HG03520 (cell line): Measurements from ENCODE around the gene ABHD5.

ENCODE experiments used
- ATAC-seq: cut with Tn5 transposase; IDR thresholded peaks from one replicate; pipeline ENCODE4 v1.9.1; 2021; ENCODE audit warnings: mild to moderate bottlenecking, moderate library complexity; ENCODE audit not compliant: unreplicated experiment

Gene ABHD5

DNA sequence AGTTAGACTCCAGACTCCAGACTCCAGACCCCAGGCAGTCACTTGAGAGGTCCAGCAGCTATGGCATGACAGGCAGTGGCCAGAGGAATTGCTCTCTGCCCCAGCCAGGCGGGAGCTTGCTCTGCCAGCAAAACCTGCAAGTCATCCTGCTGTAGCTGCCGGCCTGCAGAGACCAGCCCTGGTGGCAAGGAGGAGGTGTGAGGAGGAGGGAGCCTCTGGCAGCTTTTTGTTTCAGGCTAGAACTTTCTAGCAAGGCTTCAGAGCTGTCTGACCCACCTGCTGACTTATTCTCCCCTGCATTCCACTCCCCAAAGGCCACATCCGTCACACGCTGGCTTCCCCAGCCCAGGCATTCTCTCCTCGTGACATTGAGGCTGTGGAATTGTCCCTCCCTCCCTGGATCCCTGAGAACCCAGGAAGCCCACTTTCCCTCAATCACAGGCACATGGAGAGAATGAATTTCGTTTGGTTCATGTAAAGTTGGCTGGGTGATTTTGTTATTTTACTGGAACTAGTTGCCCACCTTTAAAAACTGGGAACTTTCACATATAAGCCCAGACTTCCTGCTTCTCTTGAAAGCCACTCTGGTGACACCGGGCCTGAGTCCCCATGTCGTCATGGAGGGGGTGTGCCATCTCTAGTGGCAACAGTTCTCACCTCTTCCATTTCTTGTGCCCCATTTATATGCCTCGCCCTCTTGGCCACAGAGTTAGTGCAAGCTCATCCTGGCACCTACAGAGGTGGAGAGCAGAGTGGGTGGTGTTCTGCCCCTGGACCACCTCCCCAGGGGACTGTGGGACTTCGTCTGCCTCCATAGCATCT is 82.7 kb downstream of the ABHD5 start:
- no peak for ATAC-seq

DNA sequence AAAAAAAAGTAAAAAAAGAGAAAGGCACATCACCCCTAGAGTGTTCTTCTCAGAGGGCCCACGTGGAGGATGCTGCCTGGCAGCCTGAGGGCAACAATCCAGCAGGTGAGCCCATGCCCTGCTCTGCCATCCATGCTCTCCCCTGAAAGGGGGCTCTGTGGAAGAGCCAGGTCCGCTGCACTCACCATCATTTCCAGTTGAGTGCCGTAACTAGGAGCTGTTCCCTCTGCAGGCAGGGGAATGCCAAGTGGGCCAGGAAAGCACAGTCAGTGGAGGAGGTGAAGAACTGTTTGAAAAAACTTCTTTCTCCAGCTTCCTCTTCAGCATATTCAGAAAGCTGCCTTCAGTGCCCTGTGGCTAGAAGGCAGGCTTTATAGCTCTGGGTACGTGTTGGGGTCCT is 84.1 kb downstream of the ABHD5 start:
- no peak for ATAC-seq

- ATAC-seq = no peak
Observed at GRCh38 chr3:43776101-43776500, 85.4 kb downstream of the ABHD5 start.

DNA sequence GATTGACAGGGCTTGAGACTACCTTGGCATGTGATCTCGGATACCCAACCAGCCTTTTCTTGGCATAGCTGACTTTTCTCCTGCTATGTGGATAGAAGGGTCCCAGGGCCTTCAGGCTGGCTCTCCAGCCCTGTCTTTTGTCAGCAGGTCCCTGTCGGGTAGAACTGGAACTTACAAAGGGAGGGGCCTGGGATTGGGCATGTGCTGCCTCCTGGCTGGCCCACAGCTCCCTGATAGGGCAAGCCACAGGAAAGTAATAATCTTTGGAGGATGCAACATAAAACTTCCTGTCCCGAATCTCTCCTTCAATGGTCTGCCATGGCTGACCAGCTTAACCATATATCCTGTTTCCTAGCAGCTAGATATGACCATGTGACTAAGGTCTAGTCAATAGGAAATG is 89.1 kb downstream of the ABHD5 start:
- no peak for ATAC-seq

- ATAC-seq = no peak
Observed at GRCh38 chr3:43782541-43782940, 91.8 kb downstream of the ABHD5 start.
